Activated T-cell treated with anti-CD3 and anti-CD28 coated beads, Interleukin-2, amount 50 U/mL, for 72 hours (primary cell): Measurements from ENCODE around the gene RHOJ. TPM values are rescaled to one million over a fixed set of nuclear protein-coding genes. Genes with fewer than 3 reads are reported as not detected.

ENCODE experiments used
- total RNA-seq, 2 donors: library from RNA; stranded (reverse); gene quantifications; one replicate each; pipeline ENCODE4 v1.2.3, GENCODE V29; 2022

RHOJ gene
- total RNA-seq, 2 donors from 2014 or later: not detected

Other genes with a start within 250 kb of the RHOJ start
- gene KCNH5, start 159.0 kb upstream of the RHOJ start, total RNA-seq: not detected
- not detected for gene GPHB5, start 114.5 kb downstream of the RHOJ start, total RNA-seq